GM19099 (cell line): ENCODE measurements around the gene EPX.

Experiments
- POLR2A ChIP-seq: IDR thresholded peaks from 3 replicates; pipeline ENCODE4 v1.6.1; 2011; ENCODE audit warnings: low read depth; ENCODE audit not compliant: insufficient read length; ENCODE audit errors: extremely low read depth

The EPX gene, protein sequence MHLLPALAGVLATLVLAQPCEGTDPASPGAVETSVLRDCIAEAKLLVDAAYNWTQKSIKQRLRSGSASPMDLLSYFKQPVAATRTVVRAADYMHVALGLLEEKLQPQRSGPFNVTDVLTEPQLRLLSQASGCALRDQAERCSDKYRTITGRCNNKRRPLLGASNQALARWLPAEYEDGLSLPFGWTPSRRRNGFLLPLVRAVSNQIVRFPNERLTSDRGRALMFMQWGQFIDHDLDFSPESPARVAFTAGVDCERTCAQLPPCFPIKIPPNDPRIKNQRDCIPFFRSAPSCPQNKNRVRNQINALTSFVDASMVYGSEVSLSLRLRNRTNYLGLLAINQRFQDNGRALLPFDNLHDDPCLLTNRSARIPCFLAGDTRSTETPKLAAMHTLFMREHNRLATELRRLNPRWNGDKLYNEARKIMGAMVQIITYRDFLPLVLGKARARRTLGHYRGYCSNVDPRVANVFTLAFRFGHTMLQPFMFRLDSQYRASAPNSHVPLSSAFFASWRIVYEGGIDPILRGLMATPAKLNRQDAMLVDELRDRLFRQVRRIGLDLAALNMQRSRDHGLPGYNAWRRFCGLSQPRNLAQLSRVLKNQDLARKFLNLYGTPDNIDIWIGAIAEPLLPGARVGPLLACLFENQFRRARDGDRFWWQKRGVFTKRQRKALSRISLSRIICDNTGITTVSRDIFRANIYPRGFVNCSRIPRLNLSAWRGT

DNA sequence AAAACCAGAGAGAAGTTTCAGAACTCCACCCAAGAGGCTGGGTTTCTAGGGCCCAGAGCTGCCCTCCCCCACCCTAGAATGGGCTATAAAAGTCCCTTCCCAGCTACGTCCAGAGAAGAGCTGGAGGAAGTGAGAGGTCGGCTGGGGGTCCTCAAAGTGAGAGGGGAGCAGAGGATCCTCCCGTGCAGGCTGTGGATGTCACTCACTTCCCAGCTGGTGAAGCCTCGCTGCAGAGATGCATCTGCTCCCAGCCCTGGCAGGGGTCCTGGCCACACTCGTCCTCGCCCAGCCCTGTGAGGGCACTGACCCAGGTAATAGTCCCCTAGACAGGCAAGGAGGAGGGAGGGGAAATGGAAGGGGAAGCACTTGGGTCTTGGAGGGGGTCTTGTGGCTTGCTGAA is at the start of gene EPX:
EPX (plus strand) TSS at position 115 of the 400 bp plus-strand sequence; CDS start at position 236, 121 bp downstream.
- no peak for TF ChIP-seq POLR2A

DNA sequence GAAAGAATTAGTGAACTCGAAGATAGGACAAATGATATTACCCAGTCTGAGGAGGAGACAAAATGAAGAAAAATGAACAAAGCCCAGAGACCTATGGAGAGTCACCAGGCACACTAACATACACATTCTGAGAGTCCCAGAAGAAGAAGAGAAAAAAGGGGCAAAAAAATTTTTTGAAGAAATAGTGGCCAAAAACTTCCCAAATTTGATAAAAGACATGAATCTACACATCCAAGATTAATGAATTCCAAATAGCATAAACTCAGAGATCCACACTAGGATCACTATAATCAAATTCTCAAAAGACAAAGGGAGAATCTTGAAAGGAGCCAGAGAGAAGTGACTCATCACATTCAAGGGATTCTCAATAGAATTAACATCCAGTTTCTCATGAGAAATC is 47.7 kb upstream of the EPX start:
- no peak for TF ChIP-seq POLR2A

DNA sequence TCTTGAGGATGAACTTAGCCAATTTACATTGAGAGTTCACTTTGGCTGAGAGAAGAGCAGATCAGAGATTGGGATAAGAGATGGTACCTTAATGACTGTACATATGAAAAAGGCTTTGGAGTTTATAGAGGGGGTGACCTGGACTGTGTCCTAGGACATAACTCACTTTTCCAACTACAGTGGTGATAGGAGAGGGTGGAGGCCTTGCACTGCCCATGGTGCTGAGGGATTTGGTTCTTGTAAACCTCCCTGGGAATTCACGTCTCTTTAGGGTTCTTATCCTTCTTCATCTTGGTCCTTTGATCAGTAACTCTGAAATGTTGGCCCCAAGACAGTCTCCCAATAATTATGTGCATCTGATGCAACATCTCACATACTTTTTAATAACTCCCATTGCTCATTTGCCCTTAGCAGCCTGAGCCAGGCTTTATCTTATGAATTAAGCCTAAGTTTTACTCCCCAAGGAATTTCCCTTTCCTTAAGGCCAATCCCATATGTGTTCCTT is 44.5 kb upstream of the EPX start, which contains the start of gene OR4D1:
OR4D1 (plus strand) TSS at position 455 of the 505 bp plus-strand sequence. CDS start 6,770 bp downstream, outside the sequence.
- TF ChIP-seq POLR2A, result no peak

DNA sequence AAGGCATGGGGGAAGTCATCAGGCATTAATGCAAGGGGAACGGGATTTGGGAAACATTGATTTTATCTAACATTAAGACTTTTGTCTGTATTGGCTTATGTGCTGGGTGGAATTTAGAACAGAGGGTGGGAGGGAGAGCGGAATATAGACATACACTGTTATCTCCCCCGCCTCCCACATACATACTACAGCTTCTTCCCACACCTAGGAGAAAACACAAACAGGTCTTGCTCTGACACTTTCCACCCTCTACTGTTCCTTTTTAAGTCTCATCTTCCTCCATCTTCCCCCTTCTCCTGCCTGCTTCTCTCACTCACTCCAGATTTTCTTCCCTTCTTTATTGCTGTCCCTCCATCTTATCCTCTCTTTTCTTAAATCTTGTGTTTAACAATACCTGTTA is 43.9 kb upstream of the EPX start:
- no peak for TF ChIP-seq POLR2A

DNA sequence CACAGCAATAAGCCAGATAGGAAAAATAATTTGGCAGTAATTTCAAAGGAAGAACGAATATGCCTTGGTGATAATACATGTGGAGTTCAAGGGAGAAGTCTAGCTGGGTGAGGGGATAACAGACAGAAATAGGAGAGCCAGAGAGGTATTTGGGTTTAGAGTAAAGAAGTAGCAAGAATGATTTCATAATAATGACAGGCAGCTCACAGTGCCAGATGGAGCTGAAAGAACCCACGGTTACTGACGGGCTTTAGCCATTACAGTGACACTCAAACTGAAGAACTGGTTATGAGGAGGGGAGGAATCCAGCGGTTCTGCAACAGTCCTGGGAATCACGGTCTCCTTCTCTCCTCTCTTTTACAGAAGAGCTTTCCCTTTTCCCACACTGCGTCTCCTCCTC is 42.1 kb upstream of the EPX start:
- TF ChIP-seq POLR2A, result no peak

DNA sequence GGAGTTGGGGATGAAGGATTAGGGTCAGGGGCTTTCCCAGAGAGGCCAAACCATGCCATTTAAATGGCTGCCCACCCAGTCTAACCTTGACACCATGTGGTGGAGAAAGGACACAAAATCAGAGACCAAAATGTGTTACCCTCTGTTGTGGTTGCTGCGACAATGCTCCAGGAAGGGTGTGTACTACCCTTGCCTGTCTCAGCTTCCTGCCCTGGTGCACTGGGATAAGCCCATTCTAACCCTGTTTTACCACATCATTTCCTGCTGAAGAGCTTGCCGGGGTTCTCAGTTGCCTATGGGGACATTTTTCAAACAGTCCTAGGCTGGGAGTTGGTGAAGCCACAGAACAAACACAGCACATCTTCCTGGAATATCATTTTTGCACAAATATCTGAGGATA is 39.5 kb upstream of the EPX start:
- no peak for TF ChIP-seq POLR2A

DNA sequence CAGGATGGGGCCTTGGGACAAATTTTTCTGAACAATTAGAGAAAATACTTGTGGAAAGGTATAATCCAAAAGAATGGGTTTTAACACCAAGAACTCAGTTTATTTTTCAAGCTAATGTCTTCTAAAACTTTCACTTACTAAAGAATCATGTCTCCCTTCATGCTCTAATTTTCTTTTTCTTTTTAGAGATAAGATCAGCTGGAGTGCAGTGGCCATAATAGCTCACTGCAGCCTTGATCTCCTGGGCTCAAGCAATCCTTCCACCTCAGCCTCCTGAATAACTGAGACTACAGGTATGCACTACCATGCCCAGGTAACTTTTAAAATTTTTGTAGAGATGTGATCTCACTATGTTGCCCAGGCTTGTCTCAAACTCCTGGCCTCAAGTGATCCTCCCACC is 38.9 kb upstream of the EPX start:
- no peak for TF ChIP-seq POLR2A

DNA sequence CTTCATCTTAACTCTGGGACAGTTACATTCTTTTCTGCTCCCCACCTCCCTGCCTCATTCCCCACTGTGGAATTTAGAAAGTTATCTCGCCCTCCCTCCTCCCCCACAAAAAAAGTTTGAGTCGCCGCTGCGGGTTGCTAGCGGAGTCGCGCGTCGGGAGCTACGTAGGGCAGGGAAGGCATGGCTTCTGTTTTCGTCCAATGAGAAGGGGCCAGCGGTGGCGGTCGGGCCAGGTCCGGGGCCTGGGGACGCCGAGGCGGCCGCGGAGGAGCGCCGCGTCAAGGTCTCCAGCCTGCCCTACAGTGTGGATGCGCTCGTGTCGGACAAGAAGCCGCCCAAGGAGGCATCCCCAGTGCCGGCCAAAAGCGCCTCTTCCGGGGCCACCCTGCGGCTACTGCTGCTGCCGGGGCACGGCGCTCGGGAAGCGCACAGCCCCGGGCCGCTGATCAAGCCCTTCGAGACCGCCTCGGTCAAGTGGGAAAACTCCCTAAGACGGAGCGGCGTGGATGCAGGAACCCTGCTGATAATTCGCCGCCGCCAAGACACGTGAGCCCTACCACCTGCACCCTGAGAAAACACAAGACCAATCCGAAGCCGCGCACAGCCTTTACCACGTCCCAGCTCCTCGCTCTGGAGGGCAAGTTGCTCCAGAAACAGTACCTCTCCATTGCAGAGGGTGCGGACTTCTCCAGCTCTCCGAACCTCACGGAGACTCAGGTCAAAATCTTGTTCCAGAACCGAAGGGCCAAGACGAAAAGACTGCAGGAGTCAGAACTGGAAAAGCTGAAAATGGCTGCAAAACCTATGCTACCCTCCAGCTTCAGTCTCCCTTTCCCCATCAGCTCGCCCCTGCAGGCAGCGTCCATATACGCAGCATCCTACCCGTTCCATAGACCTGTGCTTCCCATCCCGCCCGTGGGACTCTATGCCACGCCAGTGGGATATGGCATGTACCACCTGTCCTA is 35.4 kb upstream of the EPX start:
- TF ChIP-seq POLR2A, result no peak

DNA sequence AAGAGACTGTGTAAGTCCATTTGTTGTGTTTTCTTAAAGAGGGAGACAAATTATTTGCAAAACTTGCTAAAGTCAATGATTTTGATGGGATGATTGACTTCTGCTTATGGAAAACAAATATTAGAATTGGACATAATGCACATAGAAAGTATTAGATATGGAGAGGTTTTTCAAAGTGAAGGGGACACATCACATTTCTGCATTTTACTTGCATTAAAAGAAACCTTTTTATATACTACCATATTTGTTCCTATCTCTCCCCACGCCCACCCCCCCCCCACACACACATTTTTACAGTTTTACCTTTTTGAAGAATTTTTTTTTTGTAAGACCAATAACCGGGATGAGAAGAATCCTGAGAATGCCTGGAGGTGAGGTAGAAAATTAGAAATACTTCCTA is 34.3 kb upstream of the EPX start:
- TF ChIP-seq POLR2A, result no peak

DNA sequence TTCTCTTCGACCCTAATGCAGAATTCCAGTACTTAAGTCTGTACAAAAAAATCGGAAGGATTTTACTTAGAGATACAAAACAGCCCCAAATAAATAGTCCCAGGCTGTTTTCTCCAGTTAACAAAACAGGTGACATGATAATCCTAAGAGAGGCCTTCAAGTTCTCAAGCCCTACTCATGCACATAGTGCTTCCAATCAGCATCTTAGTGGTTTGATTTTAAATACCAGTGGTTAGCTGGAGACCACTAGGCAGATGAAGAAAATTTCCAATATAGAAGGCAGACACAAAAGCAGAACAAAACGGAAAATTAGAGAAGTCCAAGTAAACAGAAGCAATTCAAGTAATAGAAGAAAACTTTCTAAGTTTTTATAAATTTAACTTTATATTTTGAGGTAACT is 31.0 kb upstream of the EPX start:
- TF ChIP-seq POLR2A, result no peak

DNA sequence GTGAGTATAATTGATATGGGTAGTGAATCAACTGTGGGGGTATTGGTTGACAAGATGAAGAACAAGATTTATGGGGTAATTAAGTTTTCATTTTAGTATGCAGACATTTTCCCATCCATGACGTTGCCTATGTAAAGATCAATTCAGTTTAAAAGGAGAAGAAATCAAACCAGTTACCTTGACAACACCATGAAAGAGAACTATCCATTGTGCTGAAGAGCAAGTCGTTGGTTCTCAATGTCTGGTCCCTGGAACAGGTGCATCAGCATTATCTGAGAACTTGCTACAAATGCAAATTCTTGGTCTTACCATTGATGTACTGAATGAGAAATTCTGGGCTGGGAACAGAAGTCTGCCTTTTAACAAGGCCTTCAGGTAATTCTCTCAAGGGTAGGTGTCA is 26.5 kb upstream of the EPX start:
- no peak for TF ChIP-seq POLR2A

DNA sequence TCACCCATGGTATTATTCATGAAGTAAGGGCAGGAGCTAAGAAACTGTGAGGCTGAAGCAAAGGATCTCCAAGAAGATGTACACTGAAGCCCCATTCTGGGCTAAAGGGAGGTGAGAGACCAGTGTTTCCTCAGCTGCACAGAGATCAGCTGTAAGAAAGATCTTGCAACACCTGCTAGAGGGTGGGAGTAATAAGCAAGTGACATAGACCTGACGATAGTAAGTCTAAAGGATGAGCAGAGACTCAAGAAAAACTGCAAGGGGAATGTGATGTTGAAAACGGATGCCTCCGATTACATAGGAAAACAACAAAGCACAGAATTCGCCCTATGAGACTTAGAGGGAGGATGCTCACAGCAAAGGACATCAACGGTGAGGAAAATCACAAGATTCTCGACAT is 25.8 kb upstream of the EPX start, which contains the start of gene OR4D2:
OR4D2 (plus strand) TSS at position 301 of the 400 bp plus-strand sequence. CDS start 2,674 bp downstream, outside the sequence.
- TF ChIP-seq POLR2A, result no peak

DNA sequence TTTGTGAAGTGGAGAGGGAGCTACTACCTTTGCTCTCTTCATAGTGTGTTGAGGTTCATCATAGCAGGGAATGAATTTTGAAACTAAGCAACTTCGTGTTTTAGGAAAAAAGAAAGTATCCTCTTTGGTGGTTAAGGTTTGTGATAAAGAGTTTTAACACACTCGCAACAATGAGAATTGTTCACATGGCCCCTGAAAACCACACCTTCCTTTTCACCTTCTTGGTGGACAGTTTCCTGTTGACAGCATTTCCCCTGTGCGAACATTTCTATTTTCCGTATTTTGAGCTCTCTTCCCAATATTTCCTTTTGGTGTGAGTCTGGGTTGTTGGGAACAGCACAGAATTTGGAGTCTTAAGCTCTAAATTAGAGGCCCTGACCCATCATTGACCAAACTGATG is 21.9 kb upstream of the EPX start:
- no peak for TF ChIP-seq POLR2A

DNA sequence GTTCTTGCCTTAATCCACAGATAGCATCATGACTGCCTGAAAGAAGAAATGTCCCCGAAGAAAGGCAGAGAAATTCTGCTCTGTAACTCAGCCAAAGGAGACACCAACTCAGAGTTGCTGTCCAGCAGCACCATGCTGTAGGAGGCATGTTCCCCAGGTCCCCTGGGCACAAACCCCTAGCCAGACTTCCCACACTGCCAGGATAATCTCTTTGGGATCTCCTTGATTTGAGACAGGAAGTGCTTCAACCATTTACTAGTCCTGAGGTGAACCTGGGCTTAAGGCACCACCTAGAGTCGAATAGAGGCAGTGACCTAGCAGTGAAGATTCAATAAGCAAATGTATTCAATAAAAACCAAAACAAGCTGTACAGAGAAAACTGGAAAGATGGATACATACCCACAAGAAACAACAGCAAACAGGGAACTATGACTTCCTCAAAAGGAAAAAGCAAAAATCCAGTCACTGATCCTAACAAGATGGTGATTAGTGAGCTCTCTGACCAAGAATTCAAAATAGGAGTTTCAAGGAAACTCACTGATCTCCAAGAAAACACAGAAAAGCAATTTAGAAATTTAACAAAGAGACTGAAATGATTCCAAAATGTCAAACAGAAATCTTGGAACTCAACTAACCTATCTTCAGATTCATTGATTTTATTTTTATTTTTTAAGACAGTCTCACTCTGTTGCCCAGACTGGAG is 20.0 kb upstream of the EPX start:
- no peak for TF ChIP-seq POLR2A
